ENCODE results near the gene IQSEC2.

The IQSEC2 gene

GRCh38 chrX:53305996-53306937 is 24.9 kb upstream of the IQSEC2 start:
- DNase-seq, result peak in 1 of 56 donors; percentile 1

- DNase-seq, result no peak
Measured at GRCh38 chrX:53305219-53305995, 24.0 kb upstream of the IQSEC2 start.

- no peak for DNase-seq
Measured at GRCh38 chrX:53303195-53303594, 21.8 kb upstream of the IQSEC2 start.

GRCh38 chrX:53300157-53300556 is 18.8 kb upstream of the IQSEC2 start:
- no peak for DNase-seq

GRCh38 chrX:53294024-53294648 is 12.8 kb upstream of the IQSEC2 start:
- no peak for DNase-seq

- DNase-seq, result no peak
Measured at GRCh38 chrX:53291596-53291995, 10.2 kb upstream of the IQSEC2 start.

GRCh38 chrX:53290441-53291041 is 9.2 kb upstream of the IQSEC2 start:
- DNase-seq, result peak in 2 of 56 donors; percentile 1 to 4

GRCh38 chrX:53288189-53288588 is 6.8 kb upstream of the IQSEC2 start:
- DNase-seq, result peak in 43 of 56 donors; percentile 4 to 68 (median 38)

GRCh38 chrX:53287493-53288138 is 6.2 kb upstream of the IQSEC2 start:
- peak in 43 of 56 donors; percentile 2 to 57 (median 31) for DNase-seq

- DNase-seq, result no peak
Measured at GRCh38 chrX:53286171-53286570, 4.8 kb upstream of the IQSEC2 start.

- no peak for DNase-seq
Measured at GRCh38 chrX:53285591-53285990, 4.2 kb upstream of the IQSEC2 start.

- peak in 29 of 56 donors; percentile 1 to 62 (median 16) for DNase-seq
Measured at GRCh38 chrX:53284684-53285447, 3.5 kb upstream of the IQSEC2 start.

GRCh38 chrX:53283567-53283966 is 2.2 kb upstream of the IQSEC2 start:
- DNase-seq, result no peak

GRCh38 chrX:53283099-53283498 is 1.7 kb upstream of the IQSEC2 start:
- no peak for DNase-seq

- DNase-seq, result peak in 1 of 56 donors; percentile 20
Measured at GRCh38 chrX:53281963-53282695, 745 bp upstream of the IQSEC2 start.

- peak in 1 of 56 donors; percentile 17 for DNase-seq
Measured at GRCh38 chrX:53280331-53281320, 758 bp downstream of the IQSEC2 start.

GRCh38 chrX:53279296-53280237 is 1.8 kb downstream of the IQSEC2 start:
- no peak for DNase-seq

Data from amygdala (tissue), 56 donors.